AG20443 (cell line): Measurements from ENCODE around the gene NCAPD3.

ENCODE experiments used
- DNase-seq: peaks from one replicate; pipeline ENCODE4 v3.0.0; 2012; ENCODE audit warnings: low spot score, mixed read lengths

Gene NCAPD3

GRCh38 chr11:134159652-134160051 lies 64.1 kb downstream of the NCAPD3 start:
- DNase-seq, result no peak

DNA sequence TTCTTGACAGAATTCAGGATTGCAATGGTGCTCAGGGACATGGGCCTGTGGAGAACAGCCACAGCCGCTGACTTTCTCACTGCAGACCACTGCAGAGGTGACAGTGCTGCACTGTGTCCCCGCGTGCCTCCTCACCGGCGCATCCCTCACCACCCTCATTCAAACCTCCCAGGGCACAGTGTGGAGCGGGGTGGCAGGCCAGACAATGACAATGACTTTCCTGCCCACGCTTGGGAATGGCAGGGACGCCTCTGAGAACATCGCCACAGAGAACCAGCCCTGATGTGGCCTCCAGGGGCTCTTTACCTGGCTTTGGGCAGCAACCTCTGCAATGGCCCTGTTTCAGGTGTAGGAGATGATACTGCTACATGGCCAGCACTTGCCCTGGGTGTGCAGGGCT lies 65.7 kb downstream of the NCAPD3 start:
- no peak for DNase-seq

DNA sequence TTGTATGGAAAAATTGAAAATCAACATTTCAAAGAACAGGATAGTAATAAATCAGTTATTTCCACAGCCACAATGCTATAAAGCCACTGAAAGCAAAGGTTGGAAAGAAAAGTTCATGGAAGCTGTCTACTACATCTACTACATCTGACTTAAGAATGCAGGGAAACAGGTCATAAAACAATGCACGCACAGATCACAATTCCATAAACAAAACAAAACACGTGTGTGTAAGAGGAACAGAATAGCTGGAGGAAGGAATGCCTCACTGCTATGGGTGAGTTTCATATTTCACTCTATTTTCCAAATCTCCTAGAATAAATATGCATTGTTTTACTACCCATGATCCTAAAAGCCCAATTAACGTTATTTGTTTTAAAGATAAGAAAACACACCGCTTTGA lies 66.3 kb downstream of the NCAPD3 start:
- DNase-seq, result no peak

- no peak for DNase-seq
These were observed 67.6 kb downstream of the NCAPD3 start for GRCh38 chr11:134155946-134156865.

DNA sequence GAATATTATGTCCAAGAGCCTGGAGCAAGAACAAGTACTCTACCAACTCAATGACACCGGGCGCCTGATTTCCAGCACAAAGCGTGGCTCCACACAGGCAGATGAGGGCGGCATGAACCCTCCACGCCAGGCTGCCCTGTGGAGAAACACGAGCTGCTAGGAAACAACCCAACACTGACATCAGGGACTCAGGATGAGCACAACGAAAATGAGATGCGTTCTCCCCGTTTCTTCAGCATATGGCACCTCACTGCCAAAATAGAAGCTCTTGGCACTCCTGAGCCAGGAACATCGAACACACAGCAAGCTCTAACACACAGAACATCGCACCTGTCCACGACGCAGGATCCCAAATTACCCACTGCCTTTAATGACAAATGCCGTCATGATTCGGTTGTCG lies 68.3 kb downstream of the NCAPD3 start:
- DNase-seq, result no peak

- DNase-seq, result no peak
These were observed 69.3 kb downstream of the NCAPD3 start for GRCh38 chr11:134154441-134154840.

- no peak for DNase-seq
These were observed 70.4 kb downstream of the NCAPD3 start for GRCh38 chr11:134153147-134153905.

- DNase-seq, result no peak
These were observed 71.1 kb downstream of the NCAPD3 start for GRCh38 chr11:134152696-134153095.

DNA sequence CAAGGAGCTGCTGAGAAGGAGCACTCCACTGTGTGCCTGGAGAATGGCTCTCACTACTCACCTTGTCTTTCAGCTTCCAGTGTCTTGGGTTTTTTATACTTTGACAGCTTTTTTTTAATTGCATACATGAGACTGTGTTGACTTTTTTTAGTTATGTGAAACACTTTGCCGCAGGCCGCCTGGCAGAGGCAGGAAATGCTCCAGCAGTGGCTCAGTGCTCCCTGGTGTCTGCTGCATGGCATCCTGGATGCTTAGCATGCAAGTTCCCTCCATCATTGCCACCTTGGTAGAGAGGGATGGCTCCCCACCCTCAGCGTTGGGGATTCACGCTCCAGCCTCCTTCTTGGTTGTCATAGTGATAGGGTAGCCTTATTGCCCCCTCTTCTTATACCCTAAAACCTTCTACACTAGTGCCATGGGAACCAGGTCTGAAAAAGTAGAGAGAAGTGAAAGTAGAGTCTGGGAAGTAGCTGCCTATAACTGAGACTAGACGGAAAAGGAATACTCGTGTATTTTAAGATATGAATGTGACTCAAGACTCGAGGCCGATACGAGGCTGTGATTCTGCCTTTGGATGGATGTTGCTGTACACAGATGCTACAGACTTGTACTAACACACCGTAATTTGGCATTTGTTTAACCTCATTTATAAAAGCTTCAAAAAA lies 72.6 kb downstream of the NCAPD3 start:
- no peak for DNase-seq

GRCh38 chr11:134150195-134150903 lies 73.4 kb downstream of the NCAPD3 start:
- DNase-seq, result no peak

- no peak for DNase-seq
These were observed 74.4 kb downstream of the NCAPD3 start for GRCh38 chr11:134149371-134149770.

DNA sequence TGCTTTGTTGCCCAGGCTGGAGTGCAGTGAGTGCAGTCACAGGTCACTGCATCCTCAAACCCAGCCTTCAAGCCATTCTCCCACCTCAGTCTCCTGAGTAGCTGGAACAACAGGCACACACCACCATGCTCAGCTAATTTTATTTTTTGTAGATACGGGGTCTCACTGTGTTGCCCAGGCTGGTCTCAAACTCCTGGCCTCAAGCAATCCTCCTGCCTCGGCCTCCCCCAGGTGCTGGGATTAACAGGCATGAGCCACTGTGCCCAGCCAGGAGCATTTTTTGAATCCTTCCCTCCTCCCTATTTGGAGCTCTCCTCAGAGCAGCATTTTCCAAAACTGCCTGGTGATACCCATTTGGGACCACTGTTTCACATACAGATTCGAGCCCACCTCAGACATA lies 77.2 kb downstream of the NCAPD3 start:
- no peak for DNase-seq

DNA sequence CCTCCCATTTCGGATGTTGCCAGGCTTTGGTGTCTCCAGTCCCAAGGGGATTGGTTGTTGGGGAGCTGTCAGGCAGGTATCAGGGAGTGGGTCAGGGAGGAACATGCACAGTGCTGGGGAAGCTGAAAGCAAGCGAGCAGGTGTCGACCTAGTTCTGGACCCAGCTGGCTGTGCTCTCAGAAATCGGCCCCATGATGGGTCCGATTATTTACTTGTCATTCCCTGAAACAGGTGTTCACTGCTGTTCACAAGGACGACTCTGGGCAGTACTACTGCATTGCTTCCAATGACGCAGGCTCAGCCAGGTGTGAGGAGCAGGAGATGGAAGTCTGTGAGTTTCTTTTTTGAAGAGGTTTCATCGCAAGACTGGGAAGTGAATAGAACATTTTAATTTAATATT lies 78.1 kb downstream of the NCAPD3 start:
- DNase-seq, result no peak

DNA sequence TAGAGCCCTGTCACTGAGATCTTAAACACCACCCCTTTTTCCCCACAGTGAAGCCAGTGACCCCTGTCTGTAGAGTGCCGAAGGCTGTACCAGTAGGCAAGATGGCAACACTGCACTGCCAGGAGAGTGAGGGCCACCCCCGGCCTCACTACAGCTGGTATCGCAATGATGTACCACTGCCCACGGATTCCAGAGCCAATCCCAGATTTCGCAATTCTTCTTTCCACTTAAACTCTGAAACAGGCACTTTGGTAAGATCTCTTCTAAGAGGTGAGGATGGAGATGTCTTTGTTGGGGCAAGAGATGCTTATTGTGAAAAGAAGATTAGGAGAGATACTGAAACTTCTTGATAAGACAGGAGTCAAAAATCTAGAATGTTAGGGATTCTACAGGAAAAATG lies 79.0 kb downstream of the NCAPD3 start:
- no peak for DNase-seq

- no peak for DNase-seq
These were observed 80.0 kb downstream of the NCAPD3 start for GRCh38 chr11:134143801-134144200.

- DNase-seq, result peak; percentile 53
These were observed 81.2 kb downstream of the NCAPD3 start for GRCh38 chr11:134142536-134142935.

GRCh38 chr11:134140961-134141490 lies 82.7 kb downstream of the NCAPD3 start:
- DNase-seq, result no peak

DNA sequence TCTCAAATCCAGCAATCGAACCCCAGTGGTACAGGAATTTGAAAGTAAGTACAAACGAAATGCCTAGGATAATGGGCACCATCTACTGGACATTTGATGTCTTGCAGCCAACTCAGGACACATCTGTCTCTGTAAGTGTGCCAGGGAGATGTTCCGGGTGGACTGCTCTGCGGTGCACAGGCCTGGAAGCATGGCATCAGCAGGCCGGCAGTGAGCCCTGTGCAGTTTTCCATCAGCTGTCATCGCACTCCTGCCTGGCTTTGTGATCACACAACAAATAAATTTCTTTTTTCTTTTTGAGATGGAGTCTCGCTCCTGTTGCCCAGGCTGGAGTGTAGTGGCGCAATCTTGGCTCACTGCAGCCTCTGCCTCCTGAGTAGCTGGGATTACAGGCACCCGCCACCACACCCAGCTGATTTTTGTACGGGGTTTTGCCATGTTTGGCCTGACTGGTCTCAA lies 83.9 kb downstream of the NCAPD3 start:
- DNase-seq, result peak; percentile 88

GRCh38 chr11:134139303-134139872 lies 84.4 kb downstream of the NCAPD3 start:
- DNase-seq, result no peak

DNA sequence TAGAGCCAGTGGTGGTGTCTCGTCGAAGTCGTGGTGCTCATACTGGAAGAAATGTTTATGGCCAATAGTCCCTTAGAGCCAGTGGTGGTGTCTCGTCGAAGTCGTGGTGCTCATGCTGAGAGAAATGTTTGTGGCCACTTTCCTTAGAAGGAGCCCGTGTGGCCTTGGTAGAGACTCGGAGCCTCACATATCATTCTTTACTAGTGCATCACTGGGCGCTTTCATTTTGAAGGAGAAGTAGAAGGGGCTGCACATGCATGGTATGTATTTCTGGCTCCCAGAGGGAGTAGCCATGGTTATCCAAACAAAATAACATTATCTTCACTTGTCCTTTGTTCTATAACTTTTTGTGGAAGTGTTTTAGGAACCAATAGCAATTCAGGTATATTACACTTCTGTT lies 85.4 kb downstream of the NCAPD3 start:
- no peak for DNase-seq

DNA sequence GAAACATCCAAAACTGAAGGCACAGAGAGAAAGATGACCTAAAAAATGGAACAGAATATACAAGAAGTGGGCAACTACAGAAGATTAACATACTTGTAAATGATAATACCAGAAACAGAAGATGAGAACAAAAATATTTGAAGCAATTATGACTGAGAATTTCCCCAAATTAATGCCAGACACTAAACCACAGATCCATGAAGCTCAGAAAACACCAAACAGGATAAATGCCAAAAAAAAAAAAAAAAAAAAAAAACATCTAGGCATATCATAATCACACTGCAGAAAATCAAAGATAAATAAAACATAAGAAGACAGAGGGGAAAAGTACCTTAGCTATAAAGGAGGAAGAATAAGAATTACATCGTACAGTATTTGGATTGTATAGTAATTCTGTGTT lies 89.6 kb downstream of the NCAPD3 start:
- no peak for DNase-seq
